Activated T-cell treated with anti-CD3 and anti-CD28 coated beads, Interleukin-2, amount 50 U/mL, for 4 hours (primary cell): Measurements from ENCODE around the gene ESAM. TPM values are rescaled to one million over a fixed set of nuclear protein-coding genes. Genes with fewer than 3 reads are reported as not detected.

Source experiments
- ATAC-seq, 2 donors: fragments of 200-7000 bp; cut with Tn5 transposase; one replicate each; pipeline ENCODE4 v1.10.0; 2021
- DNase-seq: peaks from one replicate; pipeline ENCODE4 v3.0.0-alpha.2; 2020
- H3K27me3 Mint-ChIP-seq: one replicate; pipeline ENCODE4 v1.8.0; 2021; ENCODE audit warnings: low read depth, mixed read lengths
- H3K36me3 Mint-ChIP-seq: one replicate; pipeline ENCODE4 v1.8.0; 2022; ENCODE audit warnings: mixed read lengths; ENCODE audit not compliant: insufficient read depth
- H3K4me1 Mint-ChIP-seq: one replicate; pipeline ENCODE4 v1.8.0; 2021; ENCODE audit warnings: low read depth, mixed read lengths
- H3K4me3 Mint-ChIP-seq: one replicate; pipeline ENCODE4 v1.8.0; 2021; ENCODE audit warnings: mild to moderate bottlenecking, moderate library complexity, mixed read lengths
- H3K9me3 Mint-ChIP-seq: one replicate; pipeline ENCODE4 v1.8.0; 2021; ENCODE audit warnings: mixed read lengths
- total RNA-seq, 3 donors: library from RNA; stranded (reverse); gene quantifications; one replicate each; pipeline ENCODE4 v1.2.1, GENCODE V29; 2021

ESAM gene
- total RNA-seq, 3 donors from 2014 or later = 0.40 to 0.66 (median 0.65) TPM

DNA sequence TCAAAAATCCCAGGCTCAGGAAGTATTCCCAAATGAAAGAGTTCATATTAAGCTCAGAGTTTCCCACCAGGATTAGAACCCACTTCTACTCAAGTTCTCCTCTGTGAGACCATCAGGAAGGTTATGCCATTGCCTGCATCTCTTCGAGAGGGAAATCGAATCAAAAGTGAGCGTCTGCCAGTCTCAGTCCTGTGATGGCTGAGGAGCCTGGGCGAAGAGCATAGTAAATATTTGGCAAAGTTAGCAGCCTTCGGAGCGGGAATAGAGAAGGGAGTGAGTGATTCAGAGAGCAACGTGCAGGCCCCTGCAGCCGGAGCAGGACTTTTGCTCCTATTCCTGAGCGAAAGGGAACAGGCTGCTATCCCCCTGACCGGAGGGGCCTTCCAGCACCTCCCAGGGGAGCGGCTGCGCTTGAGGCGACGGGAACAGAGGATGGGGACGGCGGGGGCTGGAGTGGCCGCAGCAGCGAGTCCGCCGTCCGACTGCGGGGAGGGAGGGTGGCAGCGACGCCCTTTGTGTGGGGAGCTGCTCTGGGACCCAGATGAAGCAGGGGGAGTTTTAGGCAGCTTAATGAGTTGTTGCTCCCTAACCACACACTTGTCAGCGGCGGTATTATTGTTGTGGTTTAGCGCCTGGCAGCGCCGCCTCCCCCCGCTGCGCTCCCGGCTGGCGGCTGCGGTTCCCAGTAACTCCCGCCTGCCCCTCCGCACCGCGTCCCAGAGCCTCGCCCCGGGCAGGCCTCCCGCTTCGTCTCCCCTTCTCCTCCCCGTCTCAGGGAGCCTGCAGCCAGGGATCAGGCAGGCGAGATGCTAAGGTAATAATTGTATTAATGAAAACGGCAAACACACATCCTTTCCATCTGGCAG is 44.1 kb downstream of the ESAM start:
- H3K4me3 Mint-ChIP-seq = peak overlapping the region; percentile 74
- no peaks in the 10 kb centered on the region for H3K9me3 Mint-ChIP-seq
- H3K4me1 Mint-ChIP-seq = peaks cover 16% of the 10 kb centered on the region
- peak; percentile 83 to 86 for ATAC-seq
- DNase-seq = no peak
- peaks cover 45% of the 10 kb centered on the region for H3K27me3 Mint-ChIP-seq
- peaks cover 3% of the 10 kb centered on the region for H3K36me3 Mint-ChIP-seq

DNA sequence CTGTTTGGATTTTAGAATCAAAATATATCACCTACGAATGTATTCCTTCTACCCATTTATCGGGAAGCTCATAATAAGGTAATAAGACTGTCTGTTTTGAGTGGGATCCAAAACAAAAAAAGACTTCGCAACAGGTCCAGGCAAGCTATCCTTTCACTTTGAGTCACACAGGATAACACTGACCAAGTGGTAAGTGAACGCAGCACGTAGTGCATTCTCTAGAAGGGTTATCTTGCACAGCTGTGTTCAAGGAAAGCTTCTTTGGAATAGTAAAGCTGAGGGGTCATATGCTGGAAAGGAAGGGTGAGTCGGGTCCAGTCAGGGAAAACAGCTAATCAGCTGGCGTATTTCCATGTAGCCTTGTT is 44.7 kb downstream of the ESAM start:
- no peak for ATAC-seq

GRCh38 chr11:124716591-124716990 is 45.5 kb downstream of the ESAM start:
- ATAC-seq (no peak), DNase-seq (no peak)
- Mint-ChIP-seq H3K36me3 (peaks cover 3% of the 10 kb centered on the region), H3K4me1 (peaks cover 11% of the 10 kb centered on the region), H3K4me3 (no peak overlapping the region), H3K27me3 (peaks cover 44% of the 10 kb centered on the region), H3K9me3 (no peaks in the 10 kb centered on the region)

More for the DNA sequence above, 44.7 kb downstream of the ESAM start:
- peak overlapping the region; percentile 74 for H3K4me3 Mint-ChIP-seq
- DNase-seq = no peak
- peaks cover 46% of the 10 kb centered on the region for H3K27me3 Mint-ChIP-seq
- peaks cover 16% of the 10 kb centered on the region for H3K4me1 Mint-ChIP-seq
- H3K9me3 Mint-ChIP-seq = no peaks in the 10 kb centered on the region
- H3K36me3 Mint-ChIP-seq = peaks cover 3% of the 10 kb centered on the region

DNA sequence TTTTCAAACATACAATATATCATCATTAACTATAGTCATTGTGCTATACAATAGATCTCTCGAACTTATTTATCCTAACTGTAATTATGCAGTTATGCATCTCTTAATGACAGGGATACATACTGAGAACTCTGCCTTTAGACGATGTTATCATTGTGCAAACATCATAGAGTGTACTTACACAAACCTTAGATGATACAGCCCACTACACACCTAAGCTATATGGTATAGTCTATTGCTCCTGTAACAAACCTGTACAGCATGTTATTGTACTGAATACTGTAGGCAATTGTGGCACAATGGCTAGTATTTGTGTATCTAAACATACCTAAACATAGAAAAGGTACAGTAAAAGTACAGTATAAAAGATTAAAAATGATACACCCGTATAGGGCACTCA is 49.7 kb downstream of the ESAM start:
- H3K36me3 Mint-ChIP-seq = peaks cover 7% of the 10 kb centered on the region
- H3K9me3 Mint-ChIP-seq = peaks cover 7% of the 10 kb centered on the region
- no peak for DNase-seq
- peaks cover 32% of the 10 kb centered on the region for H3K27me3 Mint-ChIP-seq
- no peak overlapping the region for H3K4me3 Mint-ChIP-seq
- peaks cover 1% of the 10 kb centered on the region for H3K4me1 Mint-ChIP-seq
- ATAC-seq = no peak

- Mint-ChIP-seq H3K4me1 (no peaks in the 10 kb centered on the region), H3K4me3 (no peak overlapping the region), H3K27me3 (peaks cover 5% of the 10 kb centered on the region), H3K9me3 (peaks cover 11% of the 10 kb centered on the region), H3K36me3 (peaks cover 6% of the 10 kb centered on the region)
- no peak for DNase-seq
- ATAC-seq = no peak
Measured at GRCh38 chr11:124707829-124708228, 54.3 kb downstream of the ESAM start.

Other genes starting within 250 kb of the ESAM start
- gene OR8B12, start 218.6 kb downstream of the ESAM start, total RNA-seq = not detected
- gene OR8A1, start 192.3 kb downstream of the ESAM start, total RNA-seq = not detected
- not detected for gene PANX3, start 150.9 kb downstream of the ESAM start, total RNA-seq
- gene TBRG1, start 139.4 kb downstream of the ESAM start, total RNA-seq = 10 to 100 TPM; 42.4 to 55.0 (median 44.9) TPM
- 1 to 10 TPM; 1.2 to 1.5 (median 1.3) TPM for gene SIAE, start 88.6 kb downstream of the ESAM start, total RNA-seq
- 1 to 10 TPM in 1 of 3 donors, under 1 TPM in 2; 0.58 to 1.5 (median 0.76) TPM for gene SPA17, start 88.4 kb downstream of the ESAM start, total RNA-seq
- 1 to 10 TPM; 1.2 to 2.4 (median 1.6) TPM for gene NRGN, start 22.3 kb downstream of the ESAM start, total RNA-seq
- gene VSIG2, start 10.0 kb downstream of the ESAM start, total RNA-seq = not detected
- gene MSANTD2, start 38.1 kb upstream of the ESAM start, total RNA-seq = 10 to 100 TPM in 1 of 3 donors, 1 to 10 TPM in 2; 9.0 to 10.2 (median 9.2) TPM
- gene ROBO3, start 103.1 kb upstream of the ESAM start, total RNA-seq = 10 to 100 TPM in 2 of 3 donors, 1 to 10 TPM in 1; 9.7 to 11.6 (median 10.4) TPM
- not detected for gene ROBO4, start 135.6 kb upstream of the ESAM start, total RNA-seq
- not detected for gene HEPN1, start 157.0 kb upstream of the ESAM start, total RNA-seq
- not detected for gene HEPACAM, start 173.8 kb upstream of the ESAM start, total RNA-seq
- 1 to 10 TPM; 1.4 to 1.6 (median 1.4) TPM for gene CCDC15, start 191.9 kb upstream of the ESAM start, total RNA-seq